Measurements from ENCODE around the gene TBRG1. TPM values are rescaled to one million over a fixed set of nuclear protein-coding genes. Genes with fewer than 3 reads are reported as not detected.

The TBRG1 gene
- total RNA-seq, 3 donors from 2014 or later: 34.7 to 49.0 (median 34.9) TPM

DNA sequence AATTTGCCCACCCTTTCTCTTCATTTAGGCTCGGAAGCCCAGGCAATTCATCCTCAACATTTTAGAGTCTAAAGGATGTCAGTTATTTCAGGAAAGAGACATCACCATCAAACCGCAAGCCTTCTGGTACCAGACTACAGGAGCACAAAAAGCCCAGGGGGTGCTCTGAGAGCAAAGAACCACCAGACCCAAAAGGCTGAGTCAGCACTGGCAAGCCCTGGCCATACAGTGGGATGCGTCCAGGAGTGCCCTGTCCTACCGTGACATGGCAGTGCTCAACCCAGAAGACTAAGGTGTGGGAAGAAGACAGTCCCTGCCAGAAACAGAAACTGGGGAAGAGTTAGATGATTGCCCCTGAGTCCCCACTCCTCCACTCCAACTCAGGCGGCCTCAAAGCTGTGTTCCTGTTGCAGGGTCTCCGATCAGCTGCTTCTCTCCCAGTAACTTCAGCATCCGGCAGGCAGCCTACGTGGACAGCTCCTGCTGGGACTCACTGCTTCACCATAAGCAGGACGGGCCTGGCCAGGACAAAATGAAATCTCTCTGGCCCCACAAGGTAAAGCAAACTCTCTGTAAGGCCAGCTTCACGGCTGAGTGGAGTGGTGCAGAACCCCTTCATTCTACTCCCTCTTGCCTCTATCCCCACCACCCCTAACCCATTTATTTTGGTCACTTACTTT lies 10.0 kb upstream of the TBRG1 start:
- TF ChIP-seq, protein P1, sequence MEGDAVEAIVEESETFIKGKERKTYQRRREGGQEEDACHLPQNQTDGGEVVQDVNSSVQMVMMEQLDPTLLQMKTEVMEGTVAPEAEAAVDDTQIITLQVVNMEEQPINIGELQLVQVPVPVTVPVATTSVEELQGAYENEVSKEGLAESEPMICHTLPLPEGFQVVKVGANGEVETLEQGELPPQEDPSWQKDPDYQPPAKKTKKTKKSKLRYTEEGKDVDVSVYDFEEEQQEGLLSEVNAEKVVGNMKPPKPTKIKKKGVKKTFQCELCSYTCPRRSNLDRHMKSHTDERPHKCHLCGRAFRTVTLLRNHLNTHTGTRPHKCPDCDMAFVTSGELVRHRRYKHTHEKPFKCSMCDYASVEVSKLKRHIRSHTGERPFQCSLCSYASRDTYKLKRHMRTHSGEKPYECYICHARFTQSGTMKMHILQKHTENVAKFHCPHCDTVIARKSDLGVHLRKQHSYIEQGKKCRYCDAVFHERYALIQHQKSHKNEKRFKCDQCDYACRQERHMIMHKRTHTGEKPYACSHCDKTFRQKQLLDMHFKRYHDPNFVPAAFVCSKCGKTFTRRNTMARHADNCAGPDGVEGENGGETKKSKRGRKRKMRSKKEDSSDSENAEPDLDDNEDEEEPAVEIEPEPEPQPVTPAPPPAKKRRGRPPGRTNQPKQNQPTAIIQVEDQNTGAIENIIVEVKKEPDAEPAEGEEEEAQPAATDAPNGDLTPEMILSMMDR (IDR thresholded peaks at IDR 0.05): no peak
- TF ChIP-seq POLR2A (IDR thresholded peaks at IDR 0.05): no peak
- no peak for TF ChIP-seq POLR2AphosphoS5 (IDR thresholded peaks at IDR 0.05)

DNA sequence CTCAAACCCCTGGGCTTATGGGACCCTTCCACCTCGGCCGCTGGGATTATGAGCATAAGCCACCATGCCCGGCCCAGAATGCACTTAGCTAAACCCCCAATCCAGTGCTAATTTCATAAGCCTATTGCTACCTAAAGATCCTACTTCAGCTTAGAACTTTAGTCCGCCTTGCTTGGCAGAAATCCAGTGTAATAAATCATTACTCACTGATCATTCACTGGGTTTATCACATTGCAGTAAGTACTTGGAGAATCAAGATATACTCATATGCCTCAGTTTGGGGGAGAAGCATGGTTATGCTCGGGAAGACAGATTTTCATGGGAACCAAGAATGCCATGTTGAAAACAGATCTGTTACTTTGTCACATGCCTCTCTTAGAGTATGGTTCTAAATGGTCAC lies 3.8 kb upstream of the TBRG1 start:
- Histone ChIP-seq H3K27me3 (peaks cover 0 to 9% of the 10 kb centered on the region in 2 donors), H3K9me3 (no peaks in the 10 kb centered on the region), H3K4me3 (no peak overlapping the region), H3K27ac (no peak overlapping the region), H3K4me1 (peaks cover 0 to 3% of the 10 kb centered on the region in 2 donors), H3K36me3 (no peaks in the 10 kb centered on the region)
- no peak for DNase-seq (ENCODE audit: low spot score in 2 of 2)
- TF ChIP-seq, protein P1 (IDR thresholded peaks at IDR 0.05): no peak
- TF ChIP-seq POLR2AphosphoS5 (IDR thresholded peaks at IDR 0.05) (no peak), POLR2A (IDR thresholded peaks at IDR 0.05) (no peak)
- intact Hi-C loops (cut with DNase I; ENCODE audit: low total_unique reads): no loop called here

More for the DNA sequence above, 10.0 kb upstream of the TBRG1 start:
- DNase-seq (ENCODE audit: low spot score in 2 of 2): no peak
- no peaks in the 10 kb centered on the region for H3K9me3 ChIP-seq
- H3K4me1 ChIP-seq: no peaks in the 10 kb centered on the region
- no peaks in the 10 kb centered on the region for H3K36me3 ChIP-seq
- no peak overlapping the region for H3K4me3 ChIP-seq
- peaks cover 0 to 9% of the 10 kb centered on the region in 2 donors for H3K27me3 ChIP-seq
- no peak overlapping the region for H3K27ac ChIP-seq
- intact Hi-C loops (cut with DNase I; ENCODE audit: low total_unique reads): no loop called here

DNA sequence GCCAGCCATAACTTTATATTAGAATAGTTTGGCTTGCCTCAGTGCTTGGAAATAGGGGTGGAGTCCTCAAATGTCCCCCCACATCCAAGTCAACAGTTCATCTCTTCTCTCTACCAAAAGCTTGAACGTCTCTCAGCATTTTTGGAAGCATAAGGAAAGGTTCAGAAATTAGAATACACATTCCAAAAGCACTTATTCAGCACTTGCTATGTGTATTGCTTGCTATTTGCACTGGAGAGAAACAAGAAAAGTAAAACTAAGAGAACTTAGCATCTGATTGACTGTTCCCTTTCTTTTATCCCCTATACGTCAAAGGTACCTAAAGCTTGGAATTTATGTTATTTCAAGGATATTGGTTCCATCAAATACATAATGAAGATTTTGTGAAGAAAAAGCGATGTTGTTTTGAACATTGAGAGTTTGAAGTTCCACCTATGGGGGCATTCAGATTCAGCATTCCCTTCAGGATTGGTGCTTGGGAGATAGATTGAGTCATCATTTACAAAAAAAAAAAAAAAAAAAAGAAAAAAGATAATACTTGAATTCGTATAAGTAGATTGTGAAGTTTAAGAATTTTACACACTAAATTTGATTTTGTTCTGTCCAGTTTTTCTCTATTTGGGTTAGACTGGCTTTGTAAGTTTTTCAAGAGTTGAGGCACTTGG lies 1.3 kb downstream of the TBRG1 start:
- peak overlapping the region; percentile 89 to 97 (median 94) for H3K4me3 ChIP-seq
- no peaks in the 10 kb centered on the region for H3K27me3 ChIP-seq
- H3K27ac ChIP-seq: peak overlapping the region in 1 of 2 donors; percentile 89
- intact Hi-C loops (cut with DNase I; ENCODE audit: low total_unique reads): no loop called here
- no peak for DNase-seq (ENCODE audit: low spot score in 2 of 2)
- TF ChIP-seq POLR2AphosphoS5 (IDR thresholded peaks at IDR 0.05) (no peak), POLR2A (IDR thresholded peaks at IDR 0.05) (no peak)
- TF ChIP-seq, protein P1 (IDR thresholded peaks at IDR 0.05): no peak
- peaks cover 0 to 5% of the 10 kb centered on the region in 2 donors for H3K4me1 ChIP-seq
- H3K9me3 ChIP-seq: no peaks in the 10 kb centered on the region
- no peaks in the 10 kb centered on the region for H3K36me3 ChIP-seq

DNA sequence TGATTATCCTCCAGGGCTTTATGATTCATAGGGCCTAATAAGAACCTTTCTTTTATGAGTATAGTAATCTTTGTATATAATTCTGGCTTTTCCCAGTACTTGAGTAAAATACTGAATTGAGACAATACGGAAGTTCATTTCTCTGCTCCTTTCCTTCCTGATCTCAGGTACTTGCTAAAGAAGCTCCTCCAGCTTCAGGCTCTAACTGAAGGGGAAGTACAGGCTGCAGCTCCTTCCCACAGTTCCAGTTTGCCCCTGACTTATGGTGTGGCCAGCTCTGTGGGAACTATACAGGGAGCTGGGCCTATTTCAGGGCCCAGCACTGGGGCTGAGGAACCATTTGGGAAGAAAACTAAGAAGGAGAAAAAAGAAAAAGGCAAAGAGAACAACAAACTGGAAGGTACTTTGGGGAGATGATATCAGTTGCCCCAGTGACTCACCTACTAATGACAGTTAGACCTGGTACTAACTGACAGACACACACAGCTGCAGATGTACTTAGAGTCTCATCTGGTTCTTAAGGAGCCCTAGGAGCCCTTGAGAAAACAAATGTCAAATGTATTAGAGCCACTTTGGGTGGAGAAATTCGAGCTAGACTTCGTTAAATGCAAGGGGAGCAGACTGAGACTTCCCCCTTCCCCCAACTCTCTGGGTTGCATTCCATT lies 3.0 kb downstream of the TBRG1 start:
- Histone ChIP-seq H3K9me3 (no peaks in the 10 kb centered on the region), H3K4me1 (peaks cover 0 to 5% of the 10 kb centered on the region in 2 donors), H3K4me3 (no peak overlapping the region), H3K27ac (no peak overlapping the region), H3K36me3 (no peaks in the 10 kb centered on the region), H3K27me3 (no peaks in the 10 kb centered on the region)
- TF ChIP-seq POLR2A (IDR thresholded peaks at IDR 0.05): no peak
- no peak for TF ChIP-seq POLR2AphosphoS5 (IDR thresholded peaks at IDR 0.05)
- TF ChIP-seq, protein P1 (IDR thresholded peaks at IDR 0.05): no peak
- no peak for DNase-seq (ENCODE audit: low spot score in 2 of 2)
- intact Hi-C loops (cut with DNase I; ENCODE audit: low total_unique reads): no loop called here

DNA sequence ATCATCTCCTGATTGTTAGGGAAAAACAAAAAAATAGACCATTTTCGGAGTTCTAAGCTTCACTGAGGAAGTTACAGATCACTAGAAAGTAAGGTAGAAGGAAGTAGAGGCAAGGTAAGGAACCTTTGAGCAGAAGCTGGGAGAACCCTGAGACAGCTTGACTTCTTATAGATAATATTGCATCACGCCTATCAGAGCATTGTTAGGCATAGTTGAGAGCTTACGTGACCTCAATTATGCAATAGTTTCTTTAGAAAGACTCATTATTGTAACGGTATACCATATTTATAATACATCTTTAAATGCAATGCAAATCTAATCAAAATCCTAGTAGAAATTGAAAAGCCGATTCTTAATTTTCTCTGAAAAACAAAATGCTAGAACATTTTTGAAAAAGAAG lies 4.9 kb downstream of the TBRG1 start:
- peaks cover 0 to 5% of the 10 kb centered on the region in 2 donors for H3K4me1 ChIP-seq
- TF ChIP-seq POLR2A (IDR thresholded peaks at IDR 0.05) (no peak), POLR2AphosphoS5 (IDR thresholded peaks at IDR 0.05) (no peak)
- TF ChIP-seq, protein P1 (IDR thresholded peaks at IDR 0.05): no peak

More for the DNA sequence above, 4.9 kb downstream of the TBRG1 start:
- Histone ChIP-seq H3K9me3 (no peaks in the 10 kb centered on the region), H3K36me3 (no peaks in the 10 kb centered on the region), H3K27ac (no peak overlapping the region), H3K27me3 (no peaks in the 10 kb centered on the region), H3K4me3 (no peak overlapping the region)
- intact Hi-C loops (cut with DNase I; ENCODE audit: low total_unique reads): no loop called here
- DNase-seq (ENCODE audit: low spot score in 2 of 2): no peak

All from breast epithelium (tissue), 4 donors.